ENCODE data around the gene DOCK1.

GRCh38 chr10:127399668-127400067 lies 494.4 kb downstream of the DOCK1 start:
- TF ChIP-seq CTCF (IDR thresholded peaks at IDR 0.05), result no peak
- no peak for TF ChIP-seq POLR2A (IDR thresholded peaks at IDR 0.05)
